Astrocyte of the spinal cord (primary cell): Measurements from ENCODE around the gene FAM89B.

Source experiments
- DNase-seq: peaks from one replicate; pipeline ENCODE4 v3.0.0; 2011; ENCODE audit warnings: low read depth, low spot score
- H3K4me3 ChIP-seq: 2 replicates; pipeline ENCODE4 v1.5.1; 2011; ENCODE audit warnings: low read depth, mild to moderate bottlenecking, low read length, moderate library complexity
- CTCF ChIP-seq: IDR thresholded peaks from 2 replicates; pipeline ENCODE4 v1.5.1; 2012; ENCODE audit warnings: low read depth, mild to moderate bottlenecking, low read length, inconsistent platforms
- in situ Hi-C: cut with HindIII; loops from 2 replicates; pipeline ENCODE4 v1.10.0; 2017; ENCODE audit warnings: low sequenced_read_pairs

The FAM89B gene

GRCh38 chr11:65580031-65580692 is 7.8 kb downstream of the FAM89B start:
- no peak for TF ChIP-seq CTCF
- H3K4me3 ChIP-seq = no peak overlapping the region
- no peak for DNase-seq
- in situ Hi-C loops = no loop called here

GRCh38 chr11:65580756-65581155 is 8.4 kb downstream of the FAM89B start:
- no peak for TF ChIP-seq CTCF
- in situ Hi-C loops = no loop called here

GRCh38 chr11:65581928-65582327 is 9.6 kb downstream of the FAM89B start:
- no peak for DNase-seq
- no peak for TF ChIP-seq CTCF
- H3K4me3 ChIP-seq = no peak overlapping the region
- in situ Hi-C loops = no loop called here

More at GRCh38 chr11:65580756-65581155, 8.4 kb downstream of the FAM89B start:
- no peak for DNase-seq
- no peak overlapping the region for H3K4me3 ChIP-seq

- in situ Hi-C loops = no loop called here
- no peak overlapping the region for H3K4me3 ChIP-seq
- TF ChIP-seq CTCF = no peak
- DNase-seq = no peak
Observed at GRCh38 chr11:65583589-65583988, 11.3 kb downstream of the FAM89B start.

- in situ Hi-C loops = no loop called here
- no peak overlapping the region for H3K4me3 ChIP-seq
- DNase-seq = no peak
- no peak for TF ChIP-seq CTCF
Observed at GRCh38 chr11:65584106-65584505, 11.8 kb downstream of the FAM89B start.

- in situ Hi-C loops = no loop called here
- no peak for TF ChIP-seq CTCF
- DNase-seq = no peak
- H3K4me3 ChIP-seq = no peak overlapping the region
Observed at GRCh38 chr11:65584723-65585171, 12.4 kb downstream of the FAM89B start.
